GM10248 (cell line): ENCODE data around the gene MYRF.

Experiments
- CTCF ChIA-PET: fragments of 300-600 bp; sonication (Branson Sonifier 250); formaldehyde crosslinking; extraction: SDS; loops from one replicate; lab custom pipeline; 2021; ENCODE audit warnings: antibody characterized with exemption; lab: Yijun Ruan, JAX
- POLR2A ChIA-PET: fragments of 350-650 bp; sonication (Branson Sonifier 250); formaldehyde crosslinking; extraction: SDS; loops from one replicate; lab custom pipeline; 2020; ENCODE audit warnings: antibody characterized with exemption; lab: Yijun Ruan, JAX
- DNase-seq: peaks from one replicate; pipeline ENCODE4 v3.0.0; 2012; ENCODE audit errors: extremely low spot score
- CTCF ChIP-seq: IDR thresholded peaks from 2 replicates; pipeline ENCODE4 v1.5.1; 2012; ENCODE audit warnings: mild to moderate bottlenecking, low read depth; ENCODE audit errors: extremely low read depth, missing control alignments, control extremely low read depth

The MYRF gene

GRCh38 chr11:61782299-61782698 lies 29.9 kb downstream of the MYRF start:
- DNase-seq: no peak
- no peak for TF ChIP-seq CTCF
- ChIA-PET POLR2A (interaction anchor here (0.7 kb wide), 1 partner anchor 10 kb away, joined by 4 read pairs; no protein-coding TSS in a partner anchor), CTCF (interaction anchor here (0.9 to 5.1 kb wide), 6 partner anchors 8 to 265 kb away, joined by 3 to 31 read pairs (median 6); no protein-coding TSS in a partner anchor)

GRCh38 chr11:61782841-61783240 lies 30.4 kb downstream of the MYRF start:
- DNase-seq: no peak
- no peak for TF ChIP-seq CTCF
- POLR2A ChIA-PET: no interaction called here
- CTCF ChIA-PET: interaction anchor here (0.9 to 5.1 kb wide), 6 partner anchors 7 to 266 kb away, joined by 3 to 31 read pairs (median 6); no protein-coding TSS in a partner anchor

DNA sequence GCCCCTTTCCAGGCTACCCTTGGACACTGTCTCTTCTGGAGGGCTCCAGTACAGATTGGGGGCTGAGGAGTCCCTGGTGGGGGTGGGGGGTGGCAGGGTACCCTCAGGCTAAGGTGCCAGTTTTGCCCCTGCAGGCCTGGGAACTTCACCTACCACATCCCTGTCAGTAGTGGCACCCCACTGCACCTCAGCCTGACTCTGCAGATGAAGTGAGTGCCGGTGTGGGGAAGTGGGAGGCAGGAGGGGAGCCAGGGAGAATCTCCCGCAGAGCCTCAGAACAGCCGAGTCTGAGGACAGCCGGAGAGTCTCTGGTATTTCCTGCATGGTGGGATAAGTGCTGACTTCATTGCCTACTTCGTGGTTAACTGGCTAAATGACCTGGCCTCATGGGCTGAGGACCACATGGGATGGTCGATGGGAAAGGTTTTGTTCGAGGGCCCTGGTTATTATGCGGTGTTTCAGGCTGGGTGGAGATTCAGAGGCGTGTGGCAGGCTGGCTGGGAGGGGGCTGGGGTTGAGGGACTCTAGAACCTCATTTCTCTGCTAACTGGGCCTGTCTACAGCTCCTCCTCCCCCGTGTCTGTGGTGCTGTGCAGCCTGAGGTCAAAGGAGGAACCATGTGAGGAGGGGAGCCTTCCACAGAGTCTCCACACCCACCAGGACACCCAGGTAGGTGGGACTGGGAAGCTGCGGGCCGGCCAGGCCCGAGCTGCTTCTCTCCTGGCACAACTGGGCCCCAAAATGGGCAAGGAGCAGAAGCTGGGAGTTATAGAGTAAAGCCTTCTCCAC lies 31.5 kb downstream of the MYRF start:
- DNase-seq: no peak
- no peak for TF ChIP-seq CTCF
- ChIA-PET POLR2A (no interaction called here), CTCF (interaction anchor here (1.0 to 2.0 kb wide), 6 partner anchors 8 to 324 kb away, joined by 3 to 8 read pairs (median 4); partner anchors contain the start of genes FEN1 and TMEM258)

DNA sequence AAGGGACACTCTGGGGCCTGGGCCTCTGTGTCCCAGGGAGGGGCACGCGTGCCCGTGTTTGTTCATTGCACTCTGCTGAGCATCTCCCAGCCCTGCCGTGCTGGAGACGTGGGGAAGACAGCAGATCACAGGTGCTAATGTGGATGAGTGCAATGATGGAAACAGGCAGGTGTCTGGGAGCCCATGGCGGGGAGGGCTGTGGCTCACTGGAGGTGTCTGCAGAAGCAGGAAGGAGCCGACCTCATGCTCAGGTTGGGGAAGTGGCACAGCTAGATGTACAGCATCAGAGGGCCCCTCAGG lies 32.0 kb downstream of the MYRF start:
- CTCF ChIA-PET: interaction anchor here (1.0 to 2.0 kb wide), 6 partner anchors 8 to 324 kb away, joined by 3 to 8 read pairs (median 4); partner anchors contain the start of genes FEN1 and TMEM258
- TF ChIP-seq CTCF: no peak
- POLR2A ChIA-PET: no interaction called here
- DNase-seq: no peak

GRCh38 chr11:61785837-61786402 lies 33.5 kb downstream of the MYRF start:
- ChIA-PET CTCF (interaction anchor here (1.6 to 8.3 kb wide), 5 partner anchors 10 to 296 kb away, joined by 3 to 91 read pairs (median 8); no protein-coding TSS in a partner anchor), POLR2A (no interaction called here)
- no peak for DNase-seq
- TF ChIP-seq CTCF: no peak

GRCh38 chr11:61787928-61788491 lies 35.6 kb downstream of the MYRF start:
- ChIA-PET CTCF (interaction anchor here (0.7 to 8.3 kb wide), 14 partner anchors 7 to 294 kb away, joined by 3 to 91 read pairs (median 5); no protein-coding TSS in a partner anchor), POLR2A (no interaction called here)
- no peak for DNase-seq
- TF ChIP-seq CTCF: peak; percentile 29
